SK-MEL-5 (cell line): ENCODE results near the gene KL. TPM values are rescaled to one million over a fixed set of nuclear protein-coding genes. Genes with fewer than 3 reads are reported as not detected.

Experiments used
- DNase-seq: peaks from one replicate; pipeline ENCODE4 v3.0.0-alpha.2; 2016; ENCODE audit warnings: low read depth, low spot score
- in situ Hi-C: cut with HindIII; loops from 2 replicates; pipeline ENCODE4 v1.10.0; 2016; ENCODE audit warnings: low sequenced_read_pairs, high pct_unique_total_duplicates, low pct_unique_long_range_greater_than_20kb
- total RNA-seq: library from RNA; depleted of rRNA; stranded (reverse); fragments of >200 nt; shearing (Covaris generic); gene quantifications from 2 replicates; pipeline ENCODE4 v1.2.3, GENCODE V29; 2014

KL gene
- total RNA-seq, 1 experiment from 2014 or later: not detected

- in situ Hi-C loops: no loop called here
- DNase-seq: no peak
Measured at GRCh38 chr13:32997399-32997798, 18.8 kb upstream of the KL start.

GRCh38 chr13:32998966-32999365 lies 17.3 kb upstream of the KL start:
- in situ Hi-C loops: no loop called here
- DNase-seq: no peak

- DNase-seq: no peak
- in situ Hi-C loops: no loop called here
Measured at GRCh38 chr13:33000365-33000764, 15.9 kb upstream of the KL start.

DNA sequence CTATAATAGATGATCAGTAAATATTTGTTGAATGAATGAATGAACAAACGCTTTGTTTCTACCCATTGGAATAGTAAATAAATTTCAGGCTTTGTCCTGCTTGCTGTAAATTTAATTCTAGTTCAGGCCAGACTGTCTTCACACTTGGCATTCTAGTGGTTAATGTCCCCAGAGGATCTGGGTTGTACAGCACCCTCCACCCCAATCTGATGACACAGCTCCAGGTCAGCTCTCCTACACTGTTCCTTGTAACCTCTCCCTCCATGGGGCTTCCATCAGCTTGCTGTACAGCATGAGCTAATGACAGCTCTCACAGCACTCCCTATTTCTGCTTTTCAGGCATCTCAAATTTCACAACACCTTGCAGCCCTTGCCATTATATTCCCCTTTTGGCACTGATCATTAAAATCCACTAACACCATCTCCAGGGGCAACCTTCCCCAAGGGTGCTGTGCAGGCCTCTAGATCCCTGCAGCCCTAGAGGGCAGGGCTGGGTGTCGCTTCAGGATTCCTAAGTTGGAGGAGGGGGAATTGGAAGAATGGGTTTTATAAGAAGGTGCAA lies 12.7 kb upstream of the KL start:
- in situ Hi-C loops: no loop called here
- no peak for DNase-seq

- in situ Hi-C loops: no loop called here
- no peak for DNase-seq
Measured at GRCh38 chr13:33004511-33004910, 11.7 kb upstream of the KL start.

GRCh38 chr13:33006134-33006533 lies 10.1 kb upstream of the KL start:
- in situ Hi-C loops: no loop called here
- DNase-seq: no peak

DNA sequence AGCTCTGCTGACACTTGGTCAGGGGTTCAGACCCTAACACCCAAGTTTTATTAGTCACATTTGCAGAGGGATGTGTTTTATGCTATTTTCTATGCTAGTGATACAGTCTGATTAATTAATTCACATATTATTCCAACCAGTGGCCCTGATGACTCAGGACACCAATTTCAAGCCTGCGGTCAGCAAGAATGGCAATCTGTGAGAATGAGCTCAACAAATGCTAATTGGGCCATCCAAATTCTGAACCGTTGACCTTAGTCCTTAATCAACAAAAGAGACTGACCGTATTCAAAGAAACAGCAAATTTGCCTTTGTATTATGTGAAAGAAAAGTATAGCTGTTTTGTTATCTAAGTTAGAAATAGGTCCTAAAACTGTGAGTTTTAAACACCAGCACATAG lies 9.6 kb upstream of the KL start:
- in situ Hi-C loops: no loop called here
- DNase-seq: no peak

GRCh38 chr13:33007237-33007636 lies 9.0 kb upstream of the KL start:
- no peak for DNase-seq
- in situ Hi-C loops: no loop called here

DNA sequence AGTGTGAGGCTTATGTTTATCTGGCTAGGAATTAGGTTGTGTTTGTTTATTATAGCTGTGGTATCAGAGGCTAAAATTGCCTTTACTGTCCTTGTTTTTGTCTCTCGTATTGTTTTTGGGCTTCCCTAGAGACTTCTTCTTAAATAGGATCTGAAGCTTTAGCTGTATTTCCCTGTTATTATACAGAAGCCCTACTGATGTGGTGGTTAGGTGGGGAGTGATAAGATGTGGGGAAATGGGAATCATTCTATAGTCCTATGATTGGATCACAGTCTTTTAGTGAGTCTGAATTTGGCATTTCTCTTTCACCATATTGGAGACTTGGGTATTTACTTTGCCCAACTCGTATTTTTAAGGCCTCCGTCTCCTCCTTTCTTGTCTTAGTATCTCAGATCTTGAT lies 8.3 kb upstream of the KL start:
- in situ Hi-C loops: no loop called here
- DNase-seq: no peak

GRCh38 chr13:33008946-33009722 lies 7.1 kb upstream of the KL start:
- no peak for DNase-seq
- in situ Hi-C loops: no loop called here

- no peak for DNase-seq
- in situ Hi-C loops: no loop called here
Measured at GRCh38 chr13:33011828-33012470, 4.3 kb upstream of the KL start.

- in situ Hi-C loops: no loop called here
- no peak for DNase-seq
Measured at GRCh38 chr13:33014291-33014690, 1.9 kb upstream of the KL start.

GRCh38 chr13:33015241-33015668 lies 968 bp upstream of the KL start:
- in situ Hi-C loops: no loop called here
- DNase-seq: no peak

GRCh38 chr13:33015791-33016323 lies 366 bp upstream of the KL start:
- in situ Hi-C loops: no loop called here
- no peak for DNase-seq

- in situ Hi-C loops: no loop called here
- DNase-seq: peak; percentile 43
Measured at GRCh38 chr13:33017323-33017929, 1.2 kb downstream of the KL start.

DNA sequence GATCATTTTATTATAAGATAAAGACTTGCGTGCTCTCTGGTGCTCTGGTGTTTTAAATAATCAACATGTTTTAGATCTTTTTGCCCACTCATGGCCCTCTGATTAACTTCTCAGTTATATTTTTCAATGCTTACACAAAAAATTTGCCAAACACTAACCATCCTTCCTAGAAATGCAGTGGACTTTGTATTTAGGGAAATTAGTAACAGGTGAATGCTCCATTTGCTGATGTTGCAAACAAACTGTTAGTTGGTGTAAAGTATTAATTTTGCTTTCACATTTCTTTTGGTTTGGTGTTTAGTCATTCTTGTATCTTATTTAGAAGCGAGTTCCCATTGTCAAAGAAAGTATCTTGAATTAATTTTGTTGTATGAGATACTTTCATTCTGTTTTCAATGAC lies 2.7 kb downstream of the KL start:
- DNase-seq: no peak
- in situ Hi-C loops: no loop called here

- no peak for DNase-seq
- in situ Hi-C loops: no loop called here
Measured at GRCh38 chr13:33022986-33023385, 6.8 kb downstream of the KL start.

DNA sequence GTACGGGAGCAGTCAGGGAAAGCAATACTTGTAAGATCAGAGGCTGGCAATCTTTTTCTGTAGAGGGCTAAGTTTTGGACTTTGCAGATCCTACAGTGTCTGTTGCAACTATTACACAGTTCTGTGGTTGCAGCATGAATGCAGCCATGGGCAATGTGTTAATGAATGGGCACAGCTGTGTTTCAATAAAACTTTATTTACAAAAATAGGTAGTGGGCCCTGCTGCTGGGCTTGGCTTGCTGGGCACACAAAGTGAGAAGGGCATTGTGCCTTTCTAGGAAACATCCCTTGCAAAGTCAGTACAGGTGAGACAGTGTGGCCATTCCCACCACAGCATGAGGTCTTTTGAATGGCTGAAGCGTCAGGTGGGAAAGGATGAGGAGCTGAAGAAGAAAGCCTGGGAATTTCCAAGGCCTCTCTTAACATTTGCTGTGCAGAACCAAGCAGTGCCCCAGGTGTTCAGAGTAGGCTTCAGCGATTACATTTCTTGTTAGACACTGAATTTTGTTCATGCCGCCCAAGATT lies 9.1 kb downstream of the KL start:
- DNase-seq: no peak

More for the DNA sequence above, 9.1 kb downstream of the KL start:
- in situ Hi-C loops: no loop called here
